A549 (cell line): Measurements from ENCODE around the gene CDK14.

Source experiments
- CHD2 ChIP-seq: fragments of 150-350 bp; IDR thresholded peaks from 2 replicates; pipeline ENCODE4 v1.6.1; 2014; ENCODE audit warnings: low read length; ENCODE audit not compliant: partially characterized antibody
- JUNB ChIP-seq: fragments of >200 bp; sonication (Bioruptor Twin); formaldehyde crosslinking; IDR thresholded peaks from 2 replicates; pipeline ENCODE4 v1.6.1; 2016
- MAFK ChIP-seq: fragments of 450-650 bp; IDR thresholded peaks from 2 replicates; pipeline ENCODE4 v1.6.1; 2014; ENCODE audit not compliant: partially characterized antibody
- POLR2A ChIP-seq: IDR thresholded peaks from 2 replicates; pipeline ENCODE4 v1.6.1; 2012; ENCODE audit warnings: mild to moderate bottlenecking, low read length
- RCOR1 ChIP-seq: fragments of 150-350 bp; IDR thresholded peaks from 2 replicates; pipeline ENCODE4 v1.6.1; 2014; ENCODE audit warnings: antibody characterized with exemption, low read length, low read depth
- TF ChIP-seq, protein P1 (sequence below): IDR thresholded peaks from 2 replicates; pipeline ENCODE4 v1.6.1; 2012
- TF ChIP-seq, protein P2 (sequence below): fragments of 200-600 bp; sonication (generic); IDR thresholded peaks from 2 replicates; pipeline ENCODE4 v1.6.1; 2016; ENCODE audit warnings: antibody characterized with exemption, mild to moderate bottlenecking, moderate library complexity
- TF ChIP-seq, protein P3 (sequence below): fragments of >200 bp; sonication (Bioruptor Twin); formaldehyde crosslinking; IDR thresholded peaks from 3 replicates; pipeline ENCODE4 v1.5.1; 2016

DNA sequence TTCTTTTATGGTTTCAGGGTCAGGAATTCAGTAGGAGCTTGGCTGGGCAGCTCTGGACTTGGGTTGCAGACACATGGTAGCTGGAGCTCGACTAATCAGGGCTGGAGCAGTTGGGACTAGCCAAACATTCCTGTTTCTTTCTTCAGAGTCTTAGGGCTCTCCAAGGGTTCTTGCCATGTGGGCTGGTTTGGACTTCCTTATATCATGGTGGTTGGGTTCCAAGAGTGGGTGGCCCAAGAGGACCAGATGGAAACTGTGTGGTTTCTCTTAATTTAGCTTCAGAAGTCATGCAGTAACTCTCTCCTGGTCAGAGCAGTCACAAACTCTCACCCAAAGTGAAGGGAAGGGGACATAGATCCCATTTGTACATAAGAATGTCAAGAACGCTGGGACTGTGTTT, 398.0 kb downstream of the CDK14 start:
- TF ChIP-seq CHD2: no peak
- TF ChIP-seq, protein P1, sequence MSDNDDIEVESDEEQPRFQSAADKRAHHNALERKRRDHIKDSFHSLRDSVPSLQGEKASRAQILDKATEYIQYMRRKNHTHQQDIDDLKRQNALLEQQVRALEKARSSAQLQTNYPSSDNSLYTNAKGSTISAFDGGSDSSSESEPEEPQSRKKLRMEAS: no peak
- TF ChIP-seq, protein P2, sequence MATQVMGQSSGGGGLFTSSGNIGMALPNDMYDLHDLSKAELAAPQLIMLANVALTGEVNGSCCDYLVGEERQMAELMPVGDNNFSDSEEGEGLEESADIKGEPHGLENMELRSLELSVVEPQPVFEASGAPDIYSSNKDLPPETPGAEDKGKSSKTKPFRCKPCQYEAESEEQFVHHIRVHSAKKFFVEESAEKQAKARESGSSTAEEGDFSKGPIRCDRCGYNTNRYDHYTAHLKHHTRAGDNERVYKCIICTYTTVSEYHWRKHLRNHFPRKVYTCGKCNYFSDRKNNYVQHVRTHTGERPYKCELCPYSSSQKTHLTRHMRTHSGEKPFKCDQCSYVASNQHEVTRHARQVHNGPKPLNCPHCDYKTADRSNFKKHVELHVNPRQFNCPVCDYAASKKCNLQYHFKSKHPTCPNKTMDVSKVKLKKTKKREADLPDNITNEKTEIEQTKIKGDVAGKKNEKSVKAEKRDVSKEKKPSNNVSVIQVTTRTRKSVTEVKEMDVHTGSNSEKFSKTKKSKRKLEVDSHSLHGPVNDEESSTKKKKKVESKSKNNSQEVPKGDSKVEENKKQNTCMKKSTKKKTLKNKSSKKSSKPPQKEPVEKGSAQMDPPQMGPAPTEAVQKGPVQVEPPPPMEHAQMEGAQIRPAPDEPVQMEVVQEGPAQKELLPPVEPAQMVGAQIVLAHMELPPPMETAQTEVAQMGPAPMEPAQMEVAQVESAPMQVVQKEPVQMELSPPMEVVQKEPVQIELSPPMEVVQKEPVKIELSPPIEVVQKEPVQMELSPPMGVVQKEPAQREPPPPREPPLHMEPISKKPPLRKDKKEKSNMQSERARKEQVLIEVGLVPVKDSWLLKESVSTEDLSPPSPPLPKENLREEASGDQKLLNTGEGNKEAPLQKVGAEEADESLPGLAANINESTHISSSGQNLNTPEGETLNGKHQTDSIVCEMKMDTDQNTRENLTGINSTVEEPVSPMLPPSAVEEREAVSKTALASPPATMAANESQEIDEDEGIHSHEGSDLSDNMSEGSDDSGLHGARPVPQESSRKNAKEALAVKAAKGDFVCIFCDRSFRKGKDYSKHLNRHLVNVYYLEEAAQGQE: no peak
- TF ChIP-seq, protein P3, sequence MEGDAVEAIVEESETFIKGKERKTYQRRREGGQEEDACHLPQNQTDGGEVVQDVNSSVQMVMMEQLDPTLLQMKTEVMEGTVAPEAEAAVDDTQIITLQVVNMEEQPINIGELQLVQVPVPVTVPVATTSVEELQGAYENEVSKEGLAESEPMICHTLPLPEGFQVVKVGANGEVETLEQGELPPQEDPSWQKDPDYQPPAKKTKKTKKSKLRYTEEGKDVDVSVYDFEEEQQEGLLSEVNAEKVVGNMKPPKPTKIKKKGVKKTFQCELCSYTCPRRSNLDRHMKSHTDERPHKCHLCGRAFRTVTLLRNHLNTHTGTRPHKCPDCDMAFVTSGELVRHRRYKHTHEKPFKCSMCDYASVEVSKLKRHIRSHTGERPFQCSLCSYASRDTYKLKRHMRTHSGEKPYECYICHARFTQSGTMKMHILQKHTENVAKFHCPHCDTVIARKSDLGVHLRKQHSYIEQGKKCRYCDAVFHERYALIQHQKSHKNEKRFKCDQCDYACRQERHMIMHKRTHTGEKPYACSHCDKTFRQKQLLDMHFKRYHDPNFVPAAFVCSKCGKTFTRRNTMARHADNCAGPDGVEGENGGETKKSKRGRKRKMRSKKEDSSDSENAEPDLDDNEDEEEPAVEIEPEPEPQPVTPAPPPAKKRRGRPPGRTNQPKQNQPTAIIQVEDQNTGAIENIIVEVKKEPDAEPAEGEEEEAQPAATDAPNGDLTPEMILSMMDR: no peak
- no peak for TF ChIP-seq JUNB
- no peak for TF ChIP-seq RCOR1
- no peak for TF ChIP-seq MAFK
- no peak for TF ChIP-seq POLR2A
